Caco-2 (cell line): ENCODE data around the gene TSPAN33. TPM values are rescaled to one million over a fixed set of nuclear protein-coding genes. Genes with fewer than 3 reads are reported as not detected.

ENCODE experiments used
- BruUV-seq: library from RNA; stranded (reverse); fragments of 400-500 nt; replicated peaks from 2 replicates; lab custom pipeline; 2021; lab: Mats Ljungman, UMichigan
- CTCF ChIA-PET: fragments of 300-600 bp; sonication (Branson Sonifier 250); formaldehyde crosslinking; loops from one replicate; lab custom pipeline; 2022; ENCODE audit warnings: antibody characterized with exemption; lab: Charles Lee
- POLR2A ChIA-PET: fragments of 300-600 bp; sonication (Branson Sonifier 250); formaldehyde crosslinking; loops from one replicate; lab custom pipeline; 2022; ENCODE audit warnings: antibody characterized with exemption; lab: Charles Lee
- DNase-seq, 2 experiments: peaks; one replicate each; pipeline versions ENCODE4 v3.0.0 to v3.0.0-alpha.2; 2020 to 2022
- H3K27me3 ChIP-seq: replicated peaks from 2 replicates; pipeline ENCODE4 v1.6.0; 2011; ENCODE audit warnings: low read length; ENCODE audit not compliant: control insufficient read depth, insufficient read depth
- H3K36me3 ChIP-seq: 2 replicates; pipeline ENCODE4 v1.5.1; 2011; ENCODE audit warnings: low read length; ENCODE audit not compliant: control insufficient read depth, insufficient read depth
- H3K4me1 ChIP-seq: fragments of 250-450 bp; sonication (Bioruptor Pico); 2 replicates; pipeline ENCODE4 v1.5.1; 2020; ENCODE audit warnings: mild to moderate bottlenecking
- H3K4me3 ChIP-seq: 2 replicates; pipeline ENCODE4 v1.5.1; 2011; ENCODE audit warnings: low read depth, mild to moderate bottlenecking, control low read depth, low read length
- H3K9me3 ChIP-seq: fragments of 250-450 bp; sonication (Bioruptor Pico); 2 replicates; pipeline ENCODE4 v1.5.1; 2020; ENCODE audit warnings: mild to moderate bottlenecking, moderate library complexity
- H3K27ac Mint-ChIP-seq: one replicate; pipeline ENCODE4 v1.8.0; 2022; ENCODE audit warnings: mixed read lengths; ENCODE audit not compliant: unreplicated experiment
- H3K27me3 Mint-ChIP-seq: one replicate; pipeline ENCODE4 v1.8.0; 2022; ENCODE audit warnings: mixed read lengths; ENCODE audit not compliant: insufficient read depth, unreplicated experiment
- H3K36me3 Mint-ChIP-seq: one replicate; pipeline ENCODE4 v1.8.0; 2022; ENCODE audit warnings: mild to moderate bottlenecking, mixed read lengths; ENCODE audit not compliant: insufficient read depth, unreplicated experiment
- H3K4me1 Mint-ChIP-seq: one replicate; pipeline ENCODE4 v1.8.0; 2022; ENCODE audit warnings: low read depth, mixed read lengths; ENCODE audit not compliant: unreplicated experiment
- H3K4me3 Mint-ChIP-seq: one replicate; pipeline ENCODE4 v1.8.0; 2022; ENCODE audit warnings: mild to moderate bottlenecking, moderate library complexity, mixed read lengths; ENCODE audit not compliant: unreplicated experiment
- H3K9me3 Mint-ChIP-seq: one replicate; pipeline ENCODE4 v1.8.0; 2022; ENCODE audit warnings: mixed read lengths; ENCODE audit not compliant: unreplicated experiment
- CTCF ChIP-seq, 2 experiments: fragments of 200-600 bp in 1 of 2; IDR thresholded peaks; 1 replicate in 1 of 2; 2 replicates in 1 of 2; pipeline versions ENCODE4 v1.5.1 to v1.8.0; 2011 to 2022; ENCODE audit warnings: antibody characterized with exemption in 1 of 2, control low read depth in 1 of 2, inconsistent platforms in 1 of 2, low read depth in 1 of 2, low read length in 1 of 2, mild to moderate bottlenecking in 1 of 2, moderate library complexity in 1 of 2; ENCODE audit not compliant: insufficient read depth in 1 of 2, severe bottlenecking in 1 of 2, unreplicated experiment in 1 of 2
- intact Hi-C: fragments of 100-400 bp; cut with micrococcal nuclease; formaldehyde crosslinking; loops from one replicate; pipeline ENCODE4 v1.10.0; 2022; ENCODE audit not compliant: unreplicated experiment
- total RNA-seq: library from RNA; stranded (reverse); gene quantifications from 2 replicates; pipeline ENCODE4 v1.2.3, GENCODE V29; 2022

The TSPAN33 gene
- total RNA-seq, 1 experiment from 2014 or later: 4.5 TPM

DNA sequence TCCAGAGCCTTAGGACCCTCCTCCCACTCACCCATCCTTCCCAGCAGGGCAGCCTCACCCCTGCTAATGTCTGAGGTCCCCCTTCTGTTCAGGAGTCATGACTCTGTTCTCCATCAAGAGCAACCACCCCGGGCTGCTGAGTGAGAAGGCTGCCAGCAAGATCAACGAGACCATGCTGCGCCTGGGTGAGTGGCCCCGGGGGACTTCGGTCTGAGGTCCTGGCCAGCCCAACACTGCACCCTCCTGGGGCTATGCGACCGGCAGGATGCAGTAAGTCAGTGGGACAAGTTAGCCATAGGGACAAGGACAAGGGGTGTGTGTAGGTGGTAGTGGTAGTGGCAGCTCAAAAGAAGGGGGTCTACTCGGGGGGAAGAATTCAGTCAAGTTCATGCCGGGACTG is 64.2 kb downstream of the TSPAN33 start:
- H3K36me3 Mint-ChIP-seq: peaks cover 11% of the 10 kb centered on the region
- TF ChIP-seq CTCF (IDR thresholded peaks at IDR 0.05; ENCODE audit: insufficient read depth in 1 of 2, low read depth in 1 of 2, low read length in 1 of 2, severe bottlenecking in 1 of 2, unreplicated experiment in 1 of 2): no peak

DNA sequence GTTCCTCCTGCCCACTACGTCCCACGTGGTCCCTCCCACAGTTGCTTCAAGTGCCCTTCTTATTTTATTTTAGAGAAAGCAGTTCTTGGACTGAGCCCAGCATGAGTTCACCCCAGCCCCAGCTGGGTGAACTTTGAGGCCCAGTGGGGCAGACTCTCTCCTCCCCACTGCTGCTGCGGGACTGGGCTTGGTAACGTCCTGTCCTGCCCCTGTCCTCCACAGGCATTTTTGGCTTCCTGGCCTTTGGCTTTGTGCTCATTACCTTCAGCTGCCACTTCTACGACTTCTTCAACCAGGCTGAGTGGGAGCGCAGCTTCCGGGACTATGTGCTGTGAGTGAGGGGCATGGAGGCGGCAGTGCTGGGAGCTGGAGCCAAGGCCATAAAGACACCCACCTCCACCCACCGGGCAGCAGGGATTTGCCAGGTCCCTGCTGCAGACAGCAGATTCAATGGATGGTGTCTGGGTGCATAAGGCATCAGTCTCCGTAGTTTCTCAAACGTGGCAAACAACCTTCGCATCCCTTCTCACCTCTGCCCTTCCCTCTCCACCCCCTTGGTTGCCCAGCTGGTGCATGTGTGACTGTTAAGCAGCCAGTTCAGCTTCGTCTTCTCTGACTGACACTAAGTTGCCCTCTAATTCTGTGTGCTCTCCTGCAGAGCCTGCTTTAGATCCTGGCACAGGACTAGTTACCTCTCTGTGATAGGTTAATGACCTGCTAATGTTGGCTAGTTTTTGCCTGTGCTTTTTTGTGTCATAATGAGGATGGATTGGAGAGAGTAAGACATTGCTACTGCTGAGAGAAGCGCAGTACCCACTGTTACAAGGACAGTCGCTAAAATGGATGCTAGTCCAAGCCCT is 64.8 kb downstream of the TSPAN33 start:
- ChIA-PET POLR2A (no interaction called here), CTCF (interaction anchor here (1.3 to 6.3 kb wide), 2 partner anchors 46 to 225 kb away, joined by 3 to 101 read pairs; partner anchors contain the start of gene STRIP2)
- no TSS peak for BruUV-seq
- H3K27me3 ChIP-seq: no peaks in the 10 kb centered on the region
- H3K36me3 Mint-ChIP-seq: peaks cover 11% of the 10 kb centered on the region
- H3K4me1 ChIP-seq: no peaks in the 10 kb centered on the region
- no peaks in the 10 kb centered on the region for H3K27me3 Mint-ChIP-seq
- H3K4me3 Mint-ChIP-seq: no peak overlapping the region
- TF ChIP-seq CTCF (IDR thresholded peaks at IDR 0.05; ENCODE audit: insufficient read depth in 1 of 2, low read depth in 1 of 2, low read length in 1 of 2, severe bottlenecking in 1 of 2, unreplicated experiment in 1 of 2): no peak
- no peak for DNase-seq
- H3K9me3 Mint-ChIP-seq: no peaks in the 10 kb centered on the region
- H3K36me3 ChIP-seq: peaks cover 8% of the 10 kb centered on the region
- H3K9me3 ChIP-seq: no peaks in the 10 kb centered on the region
- no peak overlapping the region for H3K4me3 ChIP-seq
- intact Hi-C loops: no loop called here
- no peak overlapping the region for H3K27ac Mint-ChIP-seq
- H3K4me1 Mint-ChIP-seq: no peaks in the 10 kb centered on the region

More for the DNA sequence above, 64.2 kb downstream of the TSPAN33 start:
- ChIA-PET CTCF (interaction anchor here (6.3 kb wide), 1 partner anchor 45 kb away, joined by 101 read pairs; no protein-coding TSS in a partner anchor), POLR2A (no interaction called here)
- BruUV-seq: no TSS peak
- Histone ChIP-seq H3K9me3 (no peaks in the 10 kb centered on the region), H3K27me3 (no peaks in the 10 kb centered on the region), H3K4me1 (no peaks in the 10 kb centered on the region), H3K4me3 (no peak overlapping the region), H3K36me3 (peaks cover 8% of the 10 kb centered on the region)
- H3K27ac Mint-ChIP-seq: no peak overlapping the region
- no peak overlapping the region for H3K4me3 Mint-ChIP-seq
- H3K27me3 Mint-ChIP-seq: no peaks in the 10 kb centered on the region
- DNase-seq: no peak
- H3K9me3 Mint-ChIP-seq: no peaks in the 10 kb centered on the region
- H3K4me1 Mint-ChIP-seq: no peaks in the 10 kb centered on the region
- intact Hi-C loops: no loop called here

DNA sequence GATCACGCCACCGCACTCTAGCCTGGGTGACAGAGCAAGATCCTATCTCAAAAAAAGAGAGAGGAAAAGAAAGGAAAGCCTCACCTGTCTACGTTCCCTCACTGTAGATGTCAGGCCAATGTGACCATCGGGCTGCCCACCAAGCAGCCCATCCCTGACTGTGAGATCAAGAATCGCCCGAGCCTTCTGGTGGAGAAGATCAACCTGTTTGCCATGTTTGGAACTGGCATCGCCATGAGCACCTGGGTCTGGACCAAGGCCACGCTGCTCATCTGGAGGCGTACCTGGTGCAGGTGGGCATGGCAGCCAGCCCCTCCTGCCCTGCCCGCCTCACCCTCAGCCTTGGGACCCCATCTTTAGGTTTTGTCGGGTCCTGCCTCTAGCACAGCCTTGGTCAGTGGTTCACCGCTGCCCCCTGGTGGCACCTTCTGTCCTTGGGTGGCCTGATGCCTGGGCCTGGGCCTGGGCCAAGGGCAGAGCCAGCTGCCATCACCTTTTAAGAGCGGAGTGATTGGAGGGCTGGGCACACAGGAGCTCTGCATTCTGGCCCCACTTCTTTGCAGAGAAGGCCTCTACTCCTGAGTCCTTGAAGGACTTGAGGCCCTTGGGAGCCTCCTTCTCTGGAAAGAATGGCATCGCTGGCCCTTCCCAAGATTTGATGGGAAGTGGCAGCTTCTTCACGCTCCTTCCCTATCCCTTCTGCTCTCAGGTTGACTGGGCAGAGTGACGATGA is 65.9 kb downstream of the TSPAN33 start:
- Histone ChIP-seq H3K4me1 (no peaks in the 10 kb centered on the region), H3K9me3 (0 out of 2 replicates have a peak, but pooled peaks cover 4% of the 10 kb centered on the region), H3K36me3 (peaks cover 8% of the 10 kb centered on the region), H3K4me3 (no peak overlapping the region), H3K27me3 (no peaks in the 10 kb centered on the region)
- H3K9me3 Mint-ChIP-seq: no peaks in the 10 kb centered on the region
- POLR2A ChIA-PET: no interaction called here
- TF ChIP-seq CTCF (IDR thresholded peaks at IDR 0.05; ENCODE audit: insufficient read depth in 1 of 2, low read depth in 1 of 2, low read length in 1 of 2, severe bottlenecking in 1 of 2, unreplicated experiment in 1 of 2): peak; percentile 87 to 94
- no peaks in the 10 kb centered on the region for H3K27me3 Mint-ChIP-seq
- H3K4me1 Mint-ChIP-seq: no peaks in the 10 kb centered on the region
- CTCF ChIA-PET: interaction anchor here (1.3 to 6.3 kb wide), 3 partner anchors 38 to 224 kb away, joined by 3 to 101 read pairs (median 3); partner anchors contain the start of gene STRIP2
- no TSS peak for BruUV-seq
- H3K27ac Mint-ChIP-seq: no peak overlapping the region
- intact Hi-C loops: loop anchor here (1.0 to 5.0 kb wide), 2 partner anchors 46 to 118 kb away; no protein-coding TSS in a partner anchor
- no peak overlapping the region for H3K4me3 Mint-ChIP-seq
- peaks cover 11% of the 10 kb centered on the region for H3K36me3 Mint-ChIP-seq
- peak; percentile 71 to 83 for DNase-seq
